ENCODE measurements around the gene CTNNA3.

DNA sequence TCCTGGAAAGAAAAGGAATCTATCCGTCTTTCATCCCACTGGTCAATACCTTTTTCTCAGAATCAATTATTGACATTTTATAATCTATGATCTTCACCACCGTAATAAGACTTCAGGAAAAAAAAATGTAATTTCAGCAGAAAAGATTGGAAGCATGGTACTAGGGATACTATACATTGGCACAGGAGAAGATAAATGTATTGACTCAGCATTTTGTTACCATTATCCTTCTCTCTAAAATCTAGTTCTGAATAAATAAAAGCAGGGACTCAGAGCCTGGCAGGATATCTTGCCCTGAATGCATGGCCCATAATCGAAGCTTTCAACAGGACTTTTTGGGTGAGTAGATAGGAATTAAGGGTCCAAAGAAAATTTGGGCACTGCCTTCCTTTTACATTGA, 649.5 kb downstream of the CTNNA3 start:
- TF ChIP-seq ZNF549 (tag by site-specific recombination; IDR thresholded peaks at IDR 0.05), result no peak
- TF ChIP-seq ZNF335 (tag by site-specific recombination; conservative IDR thresholded peaks at IDR 0.05), result no peak
